Type B pancreatic cell (in vitro differentiated cells): ENCODE data around the gene GLI1. TPM values are rescaled to one million over a fixed set of nuclear protein-coding genes. Genes with fewer than 3 reads are reported as not detected.

Experiments used
- DNase-seq: peaks from one replicate; pipeline ENCODE4 v3.0.0; 2021; ENCODE audit warnings: mixed read lengths; ENCODE audit not compliant: unreplicated experiment; ENCODE audit errors: extremely low spot score
- H3K27ac Mint-ChIP-seq: 2 replicates; pipeline ENCODE4 v1.8.0; 2021; ENCODE audit warnings: mild to moderate bottlenecking, mixed read lengths
- H3K27me3 Mint-ChIP-seq: 2 replicates; pipeline ENCODE4 v1.8.0; 2021; ENCODE audit warnings: mixed read lengths
- H3K36me3 Mint-ChIP-seq: 2 replicates; pipeline ENCODE4 v1.8.0; 2021; ENCODE audit warnings: mixed read lengths
- H3K4me1 Mint-ChIP-seq: one replicate; pipeline ENCODE4 v1.8.0; 2021; ENCODE audit warnings: mixed read lengths; ENCODE audit not compliant: unreplicated experiment
- H3K4me3 Mint-ChIP-seq: 2 replicates; pipeline ENCODE4 v1.8.0; 2021; ENCODE audit warnings: mild to moderate bottlenecking, mixed read lengths
- H3K9me3 Mint-ChIP-seq: 2 replicates; pipeline ENCODE4 v1.8.0; 2021; ENCODE audit warnings: mixed read lengths
- CTCF ChIP-seq: fragments of 200-600 bp; sonication (generic); conservative IDR thresholded peaks from 2 replicates; pipeline ENCODE4 v1.5.0; 2021; ENCODE audit warnings: antibody characterized with exemption, mild to moderate bottlenecking
- total RNA-seq: library from RNA; stranded (reverse); gene quantifications from 2 replicates; pipeline ENCODE4 v1.2.1, GENCODE V29; 2021; ENCODE audit warnings: low replicate concordance

GLI1 gene
- total RNA-seq, 1 donor from 2014 or later = 22.7 TPM

- H3K27ac Mint-ChIP-seq = no peak overlapping the region
- no peaks in the 10 kb centered on the region for H3K4me1 Mint-ChIP-seq
- DNase-seq = no peak
- no peaks in the 10 kb centered on the region for H3K9me3 Mint-ChIP-seq
- H3K36me3 Mint-ChIP-seq = no peaks in the 10 kb centered on the region
- no peak overlapping the region for H3K4me3 Mint-ChIP-seq
- H3K27me3 Mint-ChIP-seq = peaks cover 54% of the 10 kb centered on the region
- no peak for TF ChIP-seq CTCF
Observed at GRCh38 chr12:57469296-57470164, 9.9 kb downstream of the GLI1 start.

- Mint-ChIP-seq H3K9me3 (no peaks in the 10 kb centered on the region), H3K27me3 (peaks cover 62% of the 10 kb centered on the region), H3K36me3 (no peaks in the 10 kb centered on the region), H3K27ac (no peak overlapping the region), H3K4me3 (no peak overlapping the region), H3K4me1 (no peaks in the 10 kb centered on the region)
- TF ChIP-seq CTCF = no peak
- no peak for DNase-seq
Observed at GRCh38 chr12:57470286-57470969, 10.8 kb downstream of the GLI1 start.

GRCh38 chr12:57470970-57471656, 11.5 kb downstream of the GLI1 start:
- Mint-ChIP-seq H3K9me3 (no peaks in the 10 kb centered on the region), H3K4me3 (no peak overlapping the region), H3K27ac (no peak overlapping the region), H3K4me1 (no peaks in the 10 kb centered on the region), H3K27me3 (peaks cover 62% of the 10 kb centered on the region), H3K36me3 (no peaks in the 10 kb centered on the region)
- no peak for TF ChIP-seq CTCF
- no peak for DNase-seq

GRCh38 chr12:57471661-57472060, 12.1 kb downstream of the GLI1 start:
- no peak overlapping the region for H3K27ac Mint-ChIP-seq
- no peaks in the 10 kb centered on the region for H3K9me3 Mint-ChIP-seq
- no peaks in the 10 kb centered on the region for H3K36me3 Mint-ChIP-seq
- DNase-seq = no peak
- TF ChIP-seq CTCF = no peak
- peaks cover 68% of the 10 kb centered on the region for H3K27me3 Mint-ChIP-seq
- no peaks in the 10 kb centered on the region for H3K4me1 Mint-ChIP-seq
- no peak overlapping the region for H3K4me3 Mint-ChIP-seq

GRCh38 chr12:57472391-57472790, 12.8 kb downstream of the GLI1 start:
- peaks cover 70% of the 10 kb centered on the region for H3K27me3 Mint-ChIP-seq
- no peak for DNase-seq
- H3K27ac Mint-ChIP-seq = no peak overlapping the region
- no peaks in the 10 kb centered on the region for H3K9me3 Mint-ChIP-seq
- H3K4me1 Mint-ChIP-seq = no peaks in the 10 kb centered on the region
- H3K36me3 Mint-ChIP-seq = no peaks in the 10 kb centered on the region
- no peak overlapping the region for H3K4me3 Mint-ChIP-seq
- no peak for TF ChIP-seq CTCF
